H1 (cell line): ENCODE data around the gene SH3PXD2A. TPM values are rescaled to one million over a fixed set of nuclear protein-coding genes. Genes with fewer than 3 reads are reported as not detected.

Source experiments
- CTCF ChIA-PET: fragments of 300-600 bp; sonication (Branson Sonifier 250); formaldehyde crosslinking; loops from one replicate; lab custom pipeline; 2021; ENCODE audit not compliant: partially characterized antibody; lab: Charles Lee
- POLR2A ChIA-PET: fragments of 300-600 bp; sonication (Branson Sonifier 250); formaldehyde crosslinking; loops from one replicate; lab custom pipeline; 2021; ENCODE audit warnings: inconsistent platforms; ENCODE audit not compliant: partially characterized antibody; lab: Charles Lee
- DNase-seq, 2 experiments: peaks; one replicate each; pipeline versions ENCODE4 v3.0.0 to v3.0.0-alpha.2; 2010 to 2022; ENCODE audit warnings: low spot score in 2 of 2, low read depth in 1 of 2, mixed read lengths in 1 of 2
- FAIRE-seq: peaks from 2 replicates; lab custom pipeline; 2011; peaks lifted over from hg19 to GRCh38; lab: Jason Lieb, UNC
- H2AFZ ChIP-seq: 2 replicates; pipeline ENCODE4 v1.8.1; 2012; ENCODE audit warnings: low read length, inconsistent platforms
- H2AK5ac ChIP-seq: 2 replicates; pipeline ENCODE4 v1.6.1; 2013; ENCODE audit warnings: low read depth, low read length
- H2BK120ac ChIP-seq: replicated peaks from 2 replicates; pipeline ENCODE3; 2013; ENCODE audit warnings: low read depth, low read length, inconsistent platforms
- H2BK12ac ChIP-seq: 2 replicates; pipeline ENCODE4 v1.6.1; 2013; ENCODE audit warnings: low read depth, low read length
- H2BK15ac ChIP-seq: 2 replicates; pipeline ENCODE4 v1.6.1; 2013; ENCODE audit warnings: low read length
- H2BK20ac ChIP-seq: 2 replicates; pipeline ENCODE4 v1.6.1; 2013; ENCODE audit warnings: low read length
- H2BK5ac ChIP-seq: 2 replicates; pipeline ENCODE4 v1.6.1; 2013; ENCODE audit warnings: low read depth, low read length
- H3K14ac ChIP-seq: 2 replicates; pipeline ENCODE4 v1.6.1; 2013; ENCODE audit warnings: inconsistent platforms; ENCODE audit not compliant: insufficient read length
- H3K18ac ChIP-seq: 2 replicates; pipeline ENCODE4 v1.6.1; 2013; ENCODE audit warnings: low read length; ENCODE audit errors: extremely low read depth
- H3K23ac ChIP-seq: 2 replicates; pipeline ENCODE4 v1.6.1; 2013; ENCODE audit warnings: inconsistent platforms; ENCODE audit not compliant: insufficient read length
- H3K23me2 ChIP-seq: 2 replicates; pipeline ENCODE4 v1.6.1; 2013; ENCODE audit warnings: low read depth, low read length
- H3K27ac ChIP-seq: 2 replicates; pipeline ENCODE4 v1.6.1; 2011; ENCODE audit warnings: low read depth, low read length, inconsistent platforms
- H3K27me3 ChIP-seq, 4 experiments: replicated peaks in 1 of 4; 1 replicate in 1 of 4; 2 replicates in 3 of 4; pipeline versions ENCODE4 v1.6.1 to v1.8.1; 2011 to 2013; ENCODE audit warnings: low read length in 3 of 4, mild to moderate bottlenecking in 3 of 4, inconsistent platforms in 2 of 4, mixed read lengths in 2 of 4, moderate library complexity in 1 of 4; ENCODE audit not compliant: control insufficient read depth in 3 of 4, insufficient read depth in 3 of 4; ENCODE audit errors: extremely low read depth in 1 of 4
- H3K36me3 ChIP-seq, 4 experiments: 2 replicates each; pipeline versions ENCODE4 v1.6.1 to v1.8.1; 2011 to 2013; ENCODE audit warnings: mild to moderate bottlenecking in 4 of 4, low read length in 3 of 4, moderate library complexity in 2 of 4, control low read depth in 1 of 4, inconsistent platforms in 1 of 4; ENCODE audit not compliant: insufficient read depth in 4 of 4, control insufficient read depth in 2 of 4
- H3K4ac ChIP-seq: replicated peaks from 2 replicates; pipeline ENCODE3; 2013; ENCODE audit warnings: low read length, low read depth, mixed read lengths, inconsistent platforms; ENCODE audit not compliant: insufficient read length
- H3K4me1 ChIP-seq, 4 experiments: replicated peaks in 1 of 4; 1 replicate in 1 of 4; 2 replicates in 3 of 4; pipeline versions ENCODE4 v1.6.1 to v1.8.1; 2011 to 2013; ENCODE audit warnings: low read length in 3 of 4, inconsistent platforms in 2 of 4, mixed read lengths in 1 of 4; ENCODE audit not compliant: insufficient read depth in 4 of 4, control insufficient read depth in 3 of 4
- H3K4me2 ChIP-seq, 2 experiments: 2 replicates each; pipeline versions ENCODE4 v1.6.1 to v1.8.1; 2011 to 2013; ENCODE audit warnings: low read depth in 2 of 2, low read length in 2 of 2, control low read depth in 1 of 2, inconsistent platforms in 1 of 2, mild to moderate bottlenecking in 1 of 2; ENCODE audit not compliant: insufficient read depth in 1 of 2
- H3K4me3 ChIP-seq, 4 experiments: fragments of 200-600, 300-600 bp in 1 of 4; sonication (generic), shearing (Covaris generic), sonication (Bioruptor Twin) in 1 of 4; 2 replicates each; pipeline versions ENCODE4 v1.5.1 to v1.8.1; 2011 to 2016; ENCODE audit warnings: low read length in 4 of 4, low read depth in 3 of 4, control low read depth in 2 of 4, inconsistent platforms in 2 of 4, mild to moderate bottlenecking in 2 of 4, mixed read lengths in 1 of 4, moderate library complexity in 1 of 4; ENCODE audit not compliant: insufficient read depth in 2 of 4; ENCODE audit errors: extremely low read depth in 1 of 4
- H3K56ac ChIP-seq: replicated peaks from 2 replicates; pipeline ENCODE3; 2013; ENCODE audit warnings: low read depth, mild to moderate bottlenecking, mixed read lengths, low read length, inconsistent platforms; ENCODE audit not compliant: insufficient read length
- H3K79me1 ChIP-seq: 2 replicates; pipeline ENCODE4 v1.6.1; 2013; ENCODE audit warnings: low read depth, low read length, control low read depth
- H3K79me2 ChIP-seq, 2 experiments: 2 replicates each; pipeline versions ENCODE4 v1.6.1 to v1.8.1; 2012 to 2013; ENCODE audit warnings: low read length in 2 of 2, mild to moderate bottlenecking in 2 of 2, inconsistent platforms in 1 of 2; ENCODE audit not compliant: insufficient read depth in 2 of 2, control insufficient read depth in 1 of 2
- H3K9ac ChIP-seq, 4 experiments: replicated peaks in 1 of 4; 1 replicate in 1 of 4; 2 replicates in 3 of 4; pipeline versions ENCODE4 v1.6.1 to v1.8.1; 2011 to 2013; ENCODE audit warnings: low read depth in 3 of 4, low read length in 3 of 4, control low read depth in 2 of 4, mild to moderate bottlenecking in 2 of 4, moderate library complexity in 2 of 4, inconsistent platforms in 1 of 4; ENCODE audit errors: extremely low read depth in 1 of 4
- H3K9me3 ChIP-seq, 2 experiments: 2 replicates each; pipeline versions ENCODE4 v1.6.1 to v1.8.1; 2012 to 2013; ENCODE audit warnings: mild to moderate bottlenecking in 2 of 2, moderate library complexity in 2 of 2, control low read depth in 1 of 2, inconsistent platforms in 1 of 2, low read depth in 1 of 2, low read length in 1 of 2, mixed read lengths in 1 of 2; ENCODE audit not compliant: insufficient read depth in 2 of 2
- H4K20me1 ChIP-seq, 2 experiments: replicated peaks in 1 of 2; 2 replicates each; pipeline versions ENCODE3 to v1.8.1; 2011 to 2013; ENCODE audit warnings: inconsistent platforms in 2 of 2, low read length in 2 of 2, mild to moderate bottlenecking in 1 of 2; ENCODE audit not compliant: insufficient read depth in 2 of 2, control insufficient read depth in 1 of 2
- H4K5ac ChIP-seq: 2 replicates; pipeline ENCODE4 v1.6.1; 2013; ENCODE audit warnings: low read length, low read depth, mixed read lengths, inconsistent platforms; ENCODE audit not compliant: insufficient read length
- H4K8ac ChIP-seq: 2 replicates; pipeline ENCODE4 v1.8.0; 2013; ENCODE audit warnings: mild to moderate bottlenecking, moderate library complexity, low read length, inconsistent platforms; ENCODE audit not compliant: insufficient read depth; ENCODE audit errors: extremely low read depth
- H4K91ac ChIP-seq: replicated peaks from 2 replicates; pipeline ENCODE3; 2013; ENCODE audit warnings: low read length, mixed read lengths, inconsistent platforms; ENCODE audit not compliant: insufficient read length
- CEBPB ChIP-seq: IDR thresholded peaks from 2 replicates; pipeline ENCODE4 v1.6.1; 2012; ENCODE audit warnings: low read depth, low read length
- NRF1 ChIP-seq: IDR thresholded peaks from 2 replicates; pipeline ENCODE4 v1.6.1; 2011; ENCODE audit warnings: mild to moderate bottlenecking, low read depth, low read length, improper control_type of control experiment
- RAD21 ChIP-seq, 2 experiments: IDR thresholded peaks in 1 of 2; conservative IDR thresholded peaks in 1 of 2; 2 replicates each; pipeline ENCODE4 v1.6.1; 2011; ENCODE audit warnings: low read depth in 2 of 2, low read length in 2 of 2, improper control_type of control experiment in 1 of 2, inconsistent platforms in 1 of 2, mild to moderate bottlenecking in 1 of 2, moderate library complexity in 1 of 2
- SIRT6 ChIP-seq: IDR thresholded peaks from one replicate; pipeline ENCODE4 v1.7.1; 2012; ENCODE audit warnings: low read length, inconsistent platforms
- WGBS, 2 experiments: shearing (Covaris generic) in 1 of 2; methylation state at CpG; one replicate each; pipeline versions ENCODE4 v1.1.6 to v1.1.7; 2013 to 2015; ENCODE audit warnings: low lambda C conversion rate in 2 of 2, mixed read lengths in 2 of 2, inconsistent platforms in 1 of 2, low coverage in 1 of 2, missing lambda C conversion rate in 1 of 2; ENCODE audit not compliant: insufficient replicate concordance in 2 of 2, insufficient coverage in 1 of 2, insufficient read length in 1 of 2; ENCODE audit errors: extremely low coverage in 1 of 2, missing lambda C conversion rate in 1 of 2; 5-methylcytosine and 5-hydroxymethylcytosine counted together
- polyA plus RNA-seq, 7 experiments: library from polyadenylated mRNA; depleted of rRNA in 3 of 7; stranded (reverse) in 5 of 7; unstranded in 2 of 7; fragments of >200 nt in 5 of 7; fragments of 200-250 nt in 2 of 7; gene quantifications; 1 replicate in 5 of 7; 2 replicates in 1 of 7; 4 replicates in 1 of 7; pipeline versions ENCODE4 v1.2.1 to v1.2.3, GENCODE V29; 2011 to 2013; ENCODE audit warnings: missing spikeins in 2 of 7, mixed read lengths in 2 of 7
- total RNA-seq: library from RNA; stranded (reverse); fragmentation: NEBNext Ultra II Directional; extraction: Animal tissue kit (Norgen Biotek cat#: 25700); gene quantifications from 2 replicates; pipeline ENCODE4 v1.2.1, GENCODE V29; 2021
- TF ChIP-seq, protein P1 (sequence below), 3 experiments: IDR thresholded peaks; 1 replicate in 2 of 3; 2 replicates in 1 of 3; pipeline versions ENCODE4 v1.5.1 to v1.6.1; 2011; ENCODE audit warnings: low read length in 3 of 3, mild to moderate bottlenecking in 3 of 3, inconsistent platforms in 2 of 3, low read depth in 1 of 3, moderate library complexity in 1 of 3; ENCODE audit not compliant: insufficient read depth in 1 of 3; ENCODE audit errors: control extremely low read depth in 1 of 3

SH3PXD2A gene
- total and polyA plus RNA-seq, 2 of the 8 experiments (the other 6 are each of a cell fraction or from before 2014, with no cell fraction given): 5.4 to 16.3 TPM

DNA sequence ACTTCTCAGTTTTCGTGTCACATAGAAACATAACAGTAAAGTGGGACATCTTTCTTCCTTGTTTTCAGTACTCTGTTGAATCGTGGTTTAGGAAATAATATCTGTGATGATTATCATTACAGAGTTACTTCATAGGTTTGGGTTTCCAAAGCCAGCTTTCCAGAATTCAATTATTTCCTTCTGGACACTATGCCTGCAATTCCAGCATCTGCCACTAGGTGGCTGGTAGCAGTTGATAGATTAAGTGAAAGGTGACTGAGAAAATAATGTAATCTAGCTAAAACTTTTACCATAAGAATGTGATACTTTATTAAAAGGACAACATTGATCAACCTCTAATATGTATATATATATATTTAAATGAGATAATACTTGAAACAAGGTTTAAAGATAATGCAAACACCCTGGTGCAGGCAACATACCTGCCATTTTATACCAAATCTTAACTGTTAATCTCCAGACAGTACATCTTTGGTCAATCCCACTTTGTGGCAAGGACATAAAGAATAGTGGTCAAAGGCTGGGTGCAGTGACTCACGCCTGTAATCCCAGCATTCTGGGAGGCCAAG is 102.6 kb downstream of the SH3PXD2A start:
- no peaks in the 10 kb centered on the region for H3K23me2 ChIP-seq
- ChIA-PET POLR2A (no interaction called here), CTCF (interaction anchor here (0.6 to 16.1 kb wide), 41 partner anchors 9 to 327 kb away, joined by 3 to 304 read pairs (median 5); partner anchors contain the start of gene SH3PXD2A)
- no peak overlapping the region for H3K14ac ChIP-seq
- no peaks in the 10 kb centered on the region for H3K79me1 ChIP-seq
- no peak overlapping the region for H2BK15ac ChIP-seq
- H3K4me3 ChIP-seq: no peak overlapping the region
- H4K5ac ChIP-seq: no peak overlapping the region
- H3K56ac ChIP-seq: no peak overlapping the region
- no peak overlapping the region for H3K18ac ChIP-seq
- H3K27ac ChIP-seq: no peak overlapping the region
- no peak overlapping the region for H2BK12ac ChIP-seq
- no peak overlapping the region for H2BK120ac ChIP-seq
- H2AFZ ChIP-seq: no peak overlapping the region
- H3K79me2 ChIP-seq: no peaks in the 10 kb centered on the region
- no peak overlapping the region for H3K4ac ChIP-seq
- no peak overlapping the region for H2AK5ac ChIP-seq
- H3K36me3 ChIP-seq: no peaks in the 10 kb centered on the region
- DNase-seq (peak in 1 of 2 experiments; percentile 76), FAIRE-seq (no peak)
- no peak overlapping the region for H3K4me2 ChIP-seq
- no peaks in the 10 kb centered on the region for H3K27me3 ChIP-seq
- TF ChIP-seq CEBPB (no peak), RAD21 (IDR thresholded peaks at IDR 0.05 in 1 of 2, conservative IDR thresholded peaks at IDR 0.05 in 1 of 2; ENCODE audit: low read depth in 2 of 2, low read length in 2 of 2) (peak; percentile 23 to 43; a peak in 2 of 4 replicates), NRF1 (no peak), SIRT6 (no peak)
- TF ChIP-seq, protein P1, sequence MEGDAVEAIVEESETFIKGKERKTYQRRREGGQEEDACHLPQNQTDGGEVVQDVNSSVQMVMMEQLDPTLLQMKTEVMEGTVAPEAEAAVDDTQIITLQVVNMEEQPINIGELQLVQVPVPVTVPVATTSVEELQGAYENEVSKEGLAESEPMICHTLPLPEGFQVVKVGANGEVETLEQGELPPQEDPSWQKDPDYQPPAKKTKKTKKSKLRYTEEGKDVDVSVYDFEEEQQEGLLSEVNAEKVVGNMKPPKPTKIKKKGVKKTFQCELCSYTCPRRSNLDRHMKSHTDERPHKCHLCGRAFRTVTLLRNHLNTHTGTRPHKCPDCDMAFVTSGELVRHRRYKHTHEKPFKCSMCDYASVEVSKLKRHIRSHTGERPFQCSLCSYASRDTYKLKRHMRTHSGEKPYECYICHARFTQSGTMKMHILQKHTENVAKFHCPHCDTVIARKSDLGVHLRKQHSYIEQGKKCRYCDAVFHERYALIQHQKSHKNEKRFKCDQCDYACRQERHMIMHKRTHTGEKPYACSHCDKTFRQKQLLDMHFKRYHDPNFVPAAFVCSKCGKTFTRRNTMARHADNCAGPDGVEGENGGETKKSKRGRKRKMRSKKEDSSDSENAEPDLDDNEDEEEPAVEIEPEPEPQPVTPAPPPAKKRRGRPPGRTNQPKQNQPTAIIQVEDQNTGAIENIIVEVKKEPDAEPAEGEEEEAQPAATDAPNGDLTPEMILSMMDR (IDR thresholded peaks at IDR 0.05; ENCODE audit: control extremely low read depth in 1 of 3, insufficient read depth in 1 of 3, low read depth in 1 of 3, low read length in 3 of 3): peak in 2 of 3 experiments; percentile 46 to 73; a peak in 2 of 4 replicates
- 76% methylated on average over 3 of the region's 3 CpGs; no CpG with 5 or more reads in 1 of the 2 experiments for WGBS, 2 experiments
- H2BK5ac ChIP-seq: no peak overlapping the region
- no peaks in the 10 kb centered on the region for H4K20me1 ChIP-seq
- no peak overlapping the region for H4K8ac ChIP-seq
- H3K9ac ChIP-seq: no peak overlapping the region
- no peak overlapping the region for H3K23ac ChIP-seq
- H4K91ac ChIP-seq: no peak overlapping the region
- no peaks in the 10 kb centered on the region; a peak in 1 of 4 replicates for H3K9me3 ChIP-seq
- H3K4me1 ChIP-seq: peaks cover 4 to 11% (median 7%) of the 10 kb centered on the region in 4 experiments
- no peak overlapping the region for H2BK20ac ChIP-seq
